Fibroblast of villous mesenchyme (primary cell): ENCODE data around the gene NUAK1. TPM values are rescaled to one million over a fixed set of nuclear protein-coding genes. Genes with fewer than 3 reads are reported as not detected.
A peak's percentile ranks its signal among the peaks of the same experiment; 100 is the strongest.

Experiments
- DNase-seq: peaks from one replicate; pipeline ENCODE4 v3.0.0-alpha.2; 2010; ENCODE audit warnings: low read depth
- H3K4me3 ChIP-seq: 2 replicates; pipeline ENCODE4 v1.5.1; 2011; ENCODE audit warnings: low read depth, mild to moderate bottlenecking, low read length
- total RNA-seq: library from RNA; depleted of rRNA; stranded (reverse); fragments of >200 nt; gene quantifications from 2 replicates; pipeline ENCODE4 v1.2.3, GENCODE V29; 2012
- TF ChIP-seq, protein P1 (sequence below): IDR thresholded peaks from 2 replicates; pipeline ENCODE4 v1.5.1; 2012; ENCODE audit warnings: low read depth, mild to moderate bottlenecking, low read length; ENCODE audit not compliant: insufficient read depth

The NUAK1 gene
- total RNA-seq = 82.8 and 84.6 TPM in 2 replicates

DNA sequence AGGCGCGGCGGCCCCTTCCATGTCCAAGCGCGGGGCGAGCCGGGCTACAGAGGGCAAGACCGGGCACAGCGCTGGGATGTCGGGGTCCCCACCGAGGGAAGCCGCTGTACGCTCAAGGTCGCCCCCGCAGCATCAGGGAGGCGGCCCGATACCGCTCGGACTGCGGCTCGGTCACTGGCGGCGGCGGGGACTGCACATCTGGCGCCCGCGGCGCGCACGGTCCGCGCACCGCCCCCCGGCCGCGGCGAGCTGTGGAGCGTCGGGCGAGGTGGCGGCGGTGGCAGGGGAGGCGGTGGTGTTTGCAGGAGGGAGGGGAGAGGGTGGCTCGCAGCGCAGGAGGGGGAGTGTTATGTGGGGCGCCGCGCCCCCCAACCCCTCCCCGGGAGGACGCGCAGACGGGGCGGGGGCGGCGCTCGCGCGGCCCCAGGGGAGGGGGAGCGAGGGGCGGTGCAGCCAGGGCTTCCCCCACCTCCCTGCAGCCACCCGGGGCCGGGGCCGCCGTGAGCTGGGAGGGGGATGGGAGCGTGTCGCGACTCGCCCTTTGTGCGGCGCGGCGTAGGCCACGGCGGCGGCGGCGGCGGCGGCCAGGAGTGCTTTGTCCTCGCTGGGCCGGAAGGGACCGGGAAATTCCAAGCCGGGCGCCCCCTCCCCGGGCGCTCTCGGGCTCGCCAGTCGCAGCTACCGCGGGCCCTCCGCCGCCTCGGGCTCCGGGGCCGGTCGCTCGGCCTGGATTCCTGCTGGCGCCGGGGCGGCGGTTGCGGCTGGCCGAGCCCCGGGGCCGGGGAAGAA lies at the start of gene NUAK1:
Gene NUAK1 (minus strand): TSS at position 322 of the 789 bp plus-strand sequence. CDS start 301 bp downstream, at position 21.
- DNase-seq = peak; percentile 74
- TF ChIP-seq, protein P1, sequence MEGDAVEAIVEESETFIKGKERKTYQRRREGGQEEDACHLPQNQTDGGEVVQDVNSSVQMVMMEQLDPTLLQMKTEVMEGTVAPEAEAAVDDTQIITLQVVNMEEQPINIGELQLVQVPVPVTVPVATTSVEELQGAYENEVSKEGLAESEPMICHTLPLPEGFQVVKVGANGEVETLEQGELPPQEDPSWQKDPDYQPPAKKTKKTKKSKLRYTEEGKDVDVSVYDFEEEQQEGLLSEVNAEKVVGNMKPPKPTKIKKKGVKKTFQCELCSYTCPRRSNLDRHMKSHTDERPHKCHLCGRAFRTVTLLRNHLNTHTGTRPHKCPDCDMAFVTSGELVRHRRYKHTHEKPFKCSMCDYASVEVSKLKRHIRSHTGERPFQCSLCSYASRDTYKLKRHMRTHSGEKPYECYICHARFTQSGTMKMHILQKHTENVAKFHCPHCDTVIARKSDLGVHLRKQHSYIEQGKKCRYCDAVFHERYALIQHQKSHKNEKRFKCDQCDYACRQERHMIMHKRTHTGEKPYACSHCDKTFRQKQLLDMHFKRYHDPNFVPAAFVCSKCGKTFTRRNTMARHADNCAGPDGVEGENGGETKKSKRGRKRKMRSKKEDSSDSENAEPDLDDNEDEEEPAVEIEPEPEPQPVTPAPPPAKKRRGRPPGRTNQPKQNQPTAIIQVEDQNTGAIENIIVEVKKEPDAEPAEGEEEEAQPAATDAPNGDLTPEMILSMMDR = no peak
- peak within 1 kb of the TSS; percentile 78 for H3K4me3 ChIP-seq

DNA sequence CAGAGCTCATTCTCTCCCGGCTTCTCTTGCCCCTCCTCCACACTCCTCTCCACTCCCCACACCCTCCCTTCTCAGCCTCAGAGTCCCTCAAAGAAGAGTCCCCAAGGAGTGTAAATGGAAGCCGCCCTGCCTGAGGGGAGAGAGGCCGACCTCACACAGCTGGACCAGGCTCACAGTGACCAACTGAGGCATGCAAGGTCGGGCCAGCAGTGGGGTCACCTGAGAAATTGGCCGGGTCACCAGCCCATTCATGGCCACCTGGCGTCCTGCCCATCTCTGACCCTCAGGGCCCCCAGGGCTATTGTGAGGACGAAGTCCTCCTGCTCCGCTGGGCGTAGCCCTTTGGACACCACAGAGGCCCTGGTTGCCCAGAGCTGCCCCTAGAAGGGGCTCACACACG lies 49.5 kb upstream of the NUAK1 start:
- TF ChIP-seq, protein P1 = no peak
- no peak for DNase-seq
- no peak overlapping the region for H3K4me3 ChIP-seq

DNA sequence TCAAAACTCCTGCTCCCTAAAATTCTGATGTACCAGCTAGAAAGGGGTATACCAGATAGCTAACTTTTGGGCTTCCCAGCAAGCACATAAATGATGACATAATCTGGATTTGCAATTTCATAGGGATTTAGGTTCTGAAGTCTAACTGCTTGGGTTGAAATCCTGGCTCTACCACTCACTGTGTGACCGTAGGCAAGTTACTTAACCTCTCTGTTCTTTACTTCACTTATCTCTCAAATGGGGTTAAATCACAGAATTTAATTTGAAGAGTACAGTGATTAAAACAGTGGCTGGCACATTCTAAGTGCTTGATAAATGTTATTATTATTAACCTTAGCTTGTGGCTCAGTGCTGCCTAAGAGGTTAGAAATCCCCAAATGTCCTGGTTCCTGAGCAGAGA lies 49.1 kb upstream of the NUAK1 start:
- TF ChIP-seq, protein P1 = no peak
- DNase-seq = no peak

DNA sequence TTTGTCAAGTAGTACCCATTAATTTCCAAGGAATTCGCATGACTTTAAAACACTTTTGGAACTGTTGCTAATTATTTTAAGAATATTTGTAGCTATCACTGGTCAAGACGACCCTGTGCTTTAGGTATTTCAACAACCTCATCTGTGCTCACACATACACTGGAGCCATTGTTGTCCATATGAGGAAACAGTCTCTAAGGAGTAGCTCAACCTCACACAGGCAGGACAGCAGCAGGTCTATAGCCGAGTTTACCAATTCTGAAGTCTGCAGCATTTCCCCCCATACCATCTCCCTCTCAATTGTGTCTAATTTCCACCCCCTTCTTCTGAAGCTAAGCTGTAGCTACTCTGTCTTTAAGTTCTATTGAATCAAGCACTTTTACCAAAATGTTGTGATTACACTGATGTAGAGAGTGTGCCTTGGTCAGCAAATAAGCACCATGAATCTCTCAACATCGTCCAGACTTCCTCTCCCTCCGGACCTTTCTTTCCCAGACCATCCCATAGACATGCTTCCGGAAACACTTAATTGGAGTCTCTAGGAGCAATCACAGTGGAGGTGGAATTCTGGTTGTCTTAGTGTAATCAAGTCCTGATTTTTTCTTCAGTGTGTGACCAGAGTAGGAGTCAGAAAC lies 48.5 kb upstream of the NUAK1 start:
- TF ChIP-seq, protein P1 = no peak
- no peak overlapping the region for H3K4me3 ChIP-seq
- no peak for DNase-seq

More for the DNA sequence above, 49.1 kb upstream of the NUAK1 start:
- H3K4me3 ChIP-seq = no peak overlapping the region

DNA sequence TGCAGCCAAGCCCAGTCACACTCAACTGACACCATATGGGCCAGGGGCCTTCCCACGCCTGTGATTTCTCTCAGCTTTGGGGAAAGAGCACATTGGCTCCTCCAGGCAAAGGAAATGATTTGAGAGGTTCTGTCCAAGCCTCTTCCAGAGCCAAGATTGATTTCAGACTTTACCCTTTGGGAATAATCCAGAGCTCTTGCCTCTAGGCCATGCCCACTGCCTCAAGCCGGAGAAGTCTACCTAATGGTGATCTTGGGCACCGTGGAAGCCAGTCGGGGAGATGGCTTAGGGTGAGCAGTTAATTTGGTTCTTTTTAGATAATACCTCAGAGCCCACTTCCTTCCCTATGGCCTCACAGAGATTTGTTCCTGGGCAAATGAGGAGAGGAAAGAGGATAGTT lies 45.0 kb upstream of the NUAK1 start:
- no peak overlapping the region for H3K4me3 ChIP-seq
- TF ChIP-seq, protein P1 = no peak
- no peak for DNase-seq

DNA sequence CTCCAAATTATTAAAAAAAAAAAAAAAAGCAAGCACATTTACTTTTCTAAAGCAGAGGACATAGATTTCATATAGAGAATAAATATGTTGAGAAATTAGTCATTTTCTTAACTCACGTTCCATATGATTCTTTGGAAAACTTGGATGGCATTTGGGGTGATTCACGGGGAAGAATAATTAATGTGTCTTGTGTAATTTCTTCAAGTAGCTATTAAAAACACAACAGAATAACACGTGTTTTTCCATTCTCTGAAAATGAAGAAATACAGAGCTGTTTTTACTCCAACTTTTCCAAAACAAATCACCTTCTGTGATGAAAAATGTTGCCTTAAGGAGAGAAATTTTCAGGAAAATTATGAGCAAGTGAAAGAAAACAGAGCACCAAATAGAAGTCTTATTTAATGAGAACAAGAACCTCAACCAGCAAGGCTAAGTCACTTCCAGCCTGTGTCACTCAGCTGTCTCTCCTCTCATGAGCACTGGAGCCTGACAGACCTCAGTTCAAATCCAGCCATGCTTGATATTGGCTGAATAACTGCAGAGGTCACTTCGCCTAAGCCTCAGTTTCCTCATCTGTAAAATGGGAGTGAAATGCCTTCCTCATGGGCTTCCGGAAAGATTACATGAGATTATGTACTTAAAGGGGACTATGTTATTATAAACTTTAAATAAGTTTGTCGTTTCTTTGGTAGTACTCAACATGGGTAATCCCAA lies 42.8 kb upstream of the NUAK1 start:
- DNase-seq = peak; percentile 74
- TF ChIP-seq, protein P1 = no peak
- no peak overlapping the region for H3K4me3 ChIP-seq
